ENCODE results near the gene SLIT3. TPM values are rescaled to one million over a fixed set of nuclear protein-coding genes. Genes with fewer than 3 reads are reported as not detected.

SLIT3 gene
- total RNA-seq, 1 donor from 2014 or later = 40.2 TPM

DNA sequence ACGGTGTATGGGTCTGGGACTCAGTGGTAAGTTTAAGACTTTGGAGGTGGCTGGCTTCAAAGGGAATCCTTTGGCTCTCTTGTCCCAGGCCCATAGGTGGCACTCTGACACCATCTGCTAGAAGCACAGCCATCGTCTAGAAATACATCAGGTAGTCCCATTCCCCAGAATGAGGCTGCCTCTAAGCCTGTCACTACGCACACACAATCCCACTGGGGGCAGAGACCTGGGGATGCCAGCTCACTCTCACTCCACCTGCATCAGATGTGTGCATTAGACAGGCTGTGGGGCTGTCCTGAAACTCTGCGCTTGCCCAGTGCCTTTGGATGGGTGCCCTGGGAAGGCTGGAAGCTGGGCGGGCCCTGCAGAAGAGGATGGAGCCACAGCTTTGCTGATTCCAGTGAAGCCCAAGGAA lies 594.3 kb downstream of the SLIT3 start:
- peak; percentile 18 for DNase-seq (ENCODE audit: low spot score)

- no peak for DNase-seq (ENCODE audit: low spot score)
These were observed 595.6 kb downstream of the SLIT3 start for GRCh38 chr5:168705321-168705720.

DNA sequence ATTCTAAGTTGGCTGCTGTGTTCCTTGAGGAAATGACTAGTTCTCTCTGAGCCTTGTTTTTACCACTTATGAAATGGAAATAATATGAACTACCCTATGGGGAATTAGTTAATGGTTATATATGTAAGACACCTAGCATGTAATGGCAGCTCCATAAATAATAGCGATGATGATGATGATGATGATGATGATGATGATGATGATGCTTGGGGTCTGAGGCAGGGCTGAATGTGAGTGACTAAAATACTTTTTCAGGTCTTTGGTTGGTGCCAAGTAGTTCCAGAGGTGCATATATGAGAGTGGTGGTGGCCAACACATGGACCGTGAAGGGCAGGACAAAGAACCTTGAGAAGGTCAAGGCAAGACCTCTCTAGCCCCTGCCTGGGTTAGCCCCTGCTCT lies 598.4 kb downstream of the SLIT3 start:
- DNase-seq (ENCODE audit: low spot score) = no peak

- DNase-seq (ENCODE audit: low spot score) = no peak
These were observed 599.3 kb downstream of the SLIT3 start for GRCh38 chr5:168701641-168702040.

- DNase-seq (ENCODE audit: low spot score) = no peak
These were observed 601.9 kb downstream of the SLIT3 start for GRCh38 chr5:168699002-168699401.

DNA sequence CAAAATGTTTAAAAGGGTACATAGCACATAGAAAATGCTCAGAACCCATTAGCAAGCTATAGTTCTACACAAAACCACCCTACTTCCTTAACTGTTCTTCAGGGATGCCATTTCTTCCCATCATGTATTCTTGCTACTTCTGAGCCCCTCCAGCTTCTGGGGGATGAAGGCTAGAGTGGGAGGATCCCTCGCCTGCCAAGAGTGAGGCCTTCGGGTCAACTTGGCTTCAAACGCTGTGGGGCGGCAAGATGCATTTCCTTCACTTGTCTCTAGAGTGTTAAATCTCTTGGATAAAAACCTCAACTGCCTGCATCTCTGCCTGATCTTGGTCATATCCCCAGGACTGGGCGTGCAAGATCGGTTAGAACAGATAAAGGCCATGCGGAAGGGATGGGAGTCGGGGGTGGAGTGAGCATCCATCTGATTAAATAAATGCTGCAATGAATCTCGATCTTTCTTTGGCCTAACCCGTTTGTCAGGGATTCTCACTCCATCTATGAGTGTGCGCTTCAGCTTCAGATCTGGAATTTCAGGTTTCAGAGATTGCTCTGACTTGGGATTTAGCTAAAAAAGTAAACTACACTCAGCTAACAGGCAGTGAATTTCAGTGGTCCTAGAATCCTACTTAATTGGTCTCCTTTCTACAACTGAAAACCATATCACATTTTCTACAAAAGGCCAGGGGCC lies 603.8 kb downstream of the SLIT3 start:
- DNase-seq (ENCODE audit: low spot score) = no peak

GRCh38 chr5:168696611-168697010 lies 604.3 kb downstream of the SLIT3 start:
- no peak for DNase-seq (ENCODE audit: low spot score)

DNA sequence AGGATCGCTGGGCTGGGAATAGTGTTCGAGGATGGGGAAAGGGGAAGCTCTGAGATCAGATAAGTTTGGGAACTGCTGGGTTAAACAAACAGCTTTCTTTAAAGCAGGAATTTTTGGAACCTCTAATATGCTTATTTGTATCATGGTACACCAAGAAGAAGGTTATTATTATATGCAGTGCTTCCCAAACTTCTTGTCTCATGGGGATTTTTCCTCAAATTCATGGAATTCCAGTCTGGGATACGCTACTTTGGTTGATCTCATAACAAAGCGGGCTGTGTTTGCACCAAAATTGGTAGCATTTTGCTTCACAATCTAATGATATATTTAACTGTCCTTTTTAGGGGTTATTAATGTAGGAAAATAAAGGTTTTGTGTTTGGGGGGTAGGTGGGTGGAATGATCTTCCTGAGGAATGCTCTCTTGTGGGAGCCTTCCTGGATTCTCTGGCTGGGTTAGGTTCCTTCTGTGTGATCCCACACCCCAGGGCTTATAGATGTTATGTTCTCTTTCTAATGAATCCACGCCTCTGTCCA lies 605.6 kb downstream of the SLIT3 start:
- DNase-seq (ENCODE audit: low spot score) = no peak

GRCh38 chr5:168694289-168694688 lies 606.6 kb downstream of the SLIT3 start:
- DNase-seq (ENCODE audit: low spot score) = no peak

DNA sequence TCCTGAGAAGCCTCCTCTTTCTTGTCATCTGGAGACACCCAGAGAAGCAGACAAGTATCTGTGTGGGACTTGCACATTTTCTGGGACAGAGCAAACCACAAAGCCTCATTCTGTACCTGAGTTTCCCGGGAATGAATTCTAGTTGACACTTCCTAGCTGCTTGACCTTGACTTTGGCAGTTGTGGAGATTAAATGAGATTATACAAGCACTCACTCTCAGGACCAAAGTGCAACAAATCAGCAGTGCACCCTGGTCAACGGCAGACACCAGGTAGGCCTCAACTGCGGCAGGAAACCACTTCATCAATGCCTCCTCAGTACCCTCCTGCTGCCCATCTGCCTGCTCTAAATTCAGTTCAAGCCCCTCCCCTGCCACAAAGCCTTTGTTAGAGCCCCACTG lies 607.1 kb downstream of the SLIT3 start:
- DNase-seq (ENCODE audit: low spot score) = no peak

DNA sequence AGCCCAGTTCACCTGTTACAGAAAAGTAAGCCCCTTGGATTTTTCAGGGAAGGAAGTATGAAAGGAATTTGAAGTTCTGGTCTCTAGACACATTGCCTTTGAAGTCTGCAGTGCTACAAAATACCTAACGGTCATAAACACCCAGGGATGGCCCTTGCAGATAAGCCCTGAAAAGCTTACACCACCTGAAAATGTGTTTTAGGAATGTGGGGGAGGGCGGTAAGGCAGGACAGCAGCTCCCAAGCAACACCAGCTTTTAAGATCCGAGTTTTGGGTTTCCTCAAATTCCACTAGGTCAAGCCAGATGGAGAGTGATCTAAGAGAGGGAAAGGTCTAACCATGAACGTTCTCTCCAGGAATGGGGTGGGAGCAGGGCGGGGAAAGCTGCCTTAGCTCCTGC lies 607.6 kb downstream of the SLIT3 start:
- DNase-seq (ENCODE audit: low spot score) = no peak

- no peak for DNase-seq (ENCODE audit: low spot score)
These were observed 609.0 kb downstream of the SLIT3 start for GRCh38 chr5:168691891-168692290.

- no peak for DNase-seq (ENCODE audit: low spot score)
These were observed 611.7 kb downstream of the SLIT3 start for GRCh38 chr5:168689260-168689659.

GRCh38 chr5:168686837-168687236 lies 614.1 kb downstream of the SLIT3 start:
- DNase-seq (ENCODE audit: low spot score) = no peak

- DNase-seq (ENCODE audit: low spot score) = no peak
These were observed 615.4 kb downstream of the SLIT3 start for GRCh38 chr5:168685566-168685965.

- no peak for DNase-seq (ENCODE audit: low spot score)
These were observed 617.0 kb downstream of the SLIT3 start for GRCh38 chr5:168683927-168684295.

GRCh38 chr5:168683247-168683926 lies 617.6 kb downstream of the SLIT3 start:
- no peak for DNase-seq (ENCODE audit: low spot score)

- DNase-seq (ENCODE audit: low spot score) = peak; percentile 42
These were observed 619.3 kb downstream of the SLIT3 start for GRCh38 chr5:168681556-168682183.

- no peak for DNase-seq (ENCODE audit: low spot score)
These were observed 620.5 kb downstream of the SLIT3 start for GRCh38 chr5:168680395-168680794.

- peak; percentile 79 for DNase-seq (ENCODE audit: low spot score)
These were observed 621.4 kb downstream of the SLIT3 start for GRCh38 chr5:168679515-168679920.

GRCh38 chr5:168676501-168676900 lies 624.4 kb downstream of the SLIT3 start:
- no peak for DNase-seq (ENCODE audit: low spot score)

DNA sequence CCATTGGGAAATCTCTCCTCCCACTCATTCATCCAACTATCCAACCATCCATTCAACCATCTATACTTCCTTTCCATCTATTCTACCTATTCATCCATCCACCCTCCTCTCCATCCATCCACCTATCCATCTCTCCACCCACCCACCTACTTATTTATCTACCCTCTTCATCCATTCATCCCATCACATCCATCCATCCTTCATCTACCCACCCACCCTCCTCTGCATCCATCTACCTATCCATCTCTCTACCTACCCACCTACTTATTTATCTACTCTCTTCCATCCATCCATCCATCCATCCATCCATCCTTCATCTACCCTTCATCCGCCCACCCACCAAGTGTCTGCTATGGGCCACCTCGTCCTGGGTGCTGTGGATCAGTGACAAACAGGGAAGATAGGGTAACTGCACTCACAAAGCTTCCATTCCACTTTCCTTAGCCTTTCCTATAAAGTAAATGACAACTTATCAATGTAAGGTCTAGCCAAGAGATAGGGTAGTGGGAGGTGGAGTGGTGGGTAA lies 625.0 kb downstream of the SLIT3 start:
- no peak for DNase-seq (ENCODE audit: low spot score)
